ENCODE results near the gene SKP1. TPM values are rescaled to one million over a fixed set of nuclear protein-coding genes. Genes with fewer than 3 reads are reported as not detected.

The SKP1 gene
- total RNA-seq, 2 donors from 2014 or later = 357 to 427 TPM

DNA sequence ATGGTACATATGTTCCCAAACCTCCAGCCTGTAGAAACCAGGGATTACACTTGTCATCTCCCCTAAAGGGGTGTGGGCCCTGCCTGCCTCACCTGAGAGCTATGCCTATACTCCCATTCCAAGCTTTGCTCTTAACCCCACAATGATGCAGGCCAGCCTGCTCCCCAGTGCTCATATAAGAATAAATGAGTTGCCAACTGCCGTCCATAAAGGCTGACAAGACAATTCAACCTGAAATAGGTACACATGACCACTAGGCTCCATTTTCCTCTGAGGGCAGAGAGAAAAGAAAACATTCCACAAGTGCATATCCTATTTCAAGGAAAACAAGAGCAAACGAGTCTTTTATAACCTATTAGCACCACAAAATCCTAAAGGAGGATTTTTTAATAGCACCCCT, 28.4 kb downstream of the SKP1 start:
- H3K36me3 ChIP-seq (ENCODE audit: control insufficient read depth, insufficient read depth, low read length) = peaks cover 87% of the 10 kb centered on the region
- Mint-ChIP-seq H3K4me3 (no peak overlapping the region), H3K4me1 (peaks cover 9% of the 10 kb centered on the region), H3K27ac (peak overlapping the region; percentile 24), H3K27me3 (ENCODE audit: insufficient read depth) (no peaks in the 10 kb centered on the region), H3K36me3 (ENCODE audit: low read depth) (peaks cover 77% of the 10 kb centered on the region), H3K9me3 (no peaks in the 10 kb centered on the region)
- peaks cover 3% of the 10 kb centered on the region for H3K4me1 ChIP-seq (ENCODE audit: control insufficient read depth, insufficient read depth, low read length)
- no peak for DNase-seq
- no peak overlapping the region for H3K27ac ChIP-seq (ENCODE audit: low read depth, low read length)
- TF ChIP-seq, protein P1, sequence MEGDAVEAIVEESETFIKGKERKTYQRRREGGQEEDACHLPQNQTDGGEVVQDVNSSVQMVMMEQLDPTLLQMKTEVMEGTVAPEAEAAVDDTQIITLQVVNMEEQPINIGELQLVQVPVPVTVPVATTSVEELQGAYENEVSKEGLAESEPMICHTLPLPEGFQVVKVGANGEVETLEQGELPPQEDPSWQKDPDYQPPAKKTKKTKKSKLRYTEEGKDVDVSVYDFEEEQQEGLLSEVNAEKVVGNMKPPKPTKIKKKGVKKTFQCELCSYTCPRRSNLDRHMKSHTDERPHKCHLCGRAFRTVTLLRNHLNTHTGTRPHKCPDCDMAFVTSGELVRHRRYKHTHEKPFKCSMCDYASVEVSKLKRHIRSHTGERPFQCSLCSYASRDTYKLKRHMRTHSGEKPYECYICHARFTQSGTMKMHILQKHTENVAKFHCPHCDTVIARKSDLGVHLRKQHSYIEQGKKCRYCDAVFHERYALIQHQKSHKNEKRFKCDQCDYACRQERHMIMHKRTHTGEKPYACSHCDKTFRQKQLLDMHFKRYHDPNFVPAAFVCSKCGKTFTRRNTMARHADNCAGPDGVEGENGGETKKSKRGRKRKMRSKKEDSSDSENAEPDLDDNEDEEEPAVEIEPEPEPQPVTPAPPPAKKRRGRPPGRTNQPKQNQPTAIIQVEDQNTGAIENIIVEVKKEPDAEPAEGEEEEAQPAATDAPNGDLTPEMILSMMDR (conservative IDR thresholded peaks at IDR 0.05) = peak; percentile 27
- H3K27me3 ChIP-seq (ENCODE audit: control insufficient read depth, insufficient read depth, low read length, poor library complexity, severe bottlenecking) = no peaks in the 10 kb centered on the region
- H3K4me3 ChIP-seq (ENCODE audit: low read length) = no peak overlapping the region
- WGBS, 2 experiments (ENCODE audit: insufficient coverage in 1 of 2, insufficient read length in 1 of 2) = 85 to 100% methylated on average over 1 to 2 of the region's 2 CpGs
- H3K9me3 ChIP-seq (ENCODE audit: control insufficient read depth, low read length) = no peaks in the 10 kb centered on the region
- H3K9ac ChIP-seq (ENCODE audit: extremely low read depth, low read length, poor library complexity, severe bottlenecking) = no peak overlapping the region

DNA sequence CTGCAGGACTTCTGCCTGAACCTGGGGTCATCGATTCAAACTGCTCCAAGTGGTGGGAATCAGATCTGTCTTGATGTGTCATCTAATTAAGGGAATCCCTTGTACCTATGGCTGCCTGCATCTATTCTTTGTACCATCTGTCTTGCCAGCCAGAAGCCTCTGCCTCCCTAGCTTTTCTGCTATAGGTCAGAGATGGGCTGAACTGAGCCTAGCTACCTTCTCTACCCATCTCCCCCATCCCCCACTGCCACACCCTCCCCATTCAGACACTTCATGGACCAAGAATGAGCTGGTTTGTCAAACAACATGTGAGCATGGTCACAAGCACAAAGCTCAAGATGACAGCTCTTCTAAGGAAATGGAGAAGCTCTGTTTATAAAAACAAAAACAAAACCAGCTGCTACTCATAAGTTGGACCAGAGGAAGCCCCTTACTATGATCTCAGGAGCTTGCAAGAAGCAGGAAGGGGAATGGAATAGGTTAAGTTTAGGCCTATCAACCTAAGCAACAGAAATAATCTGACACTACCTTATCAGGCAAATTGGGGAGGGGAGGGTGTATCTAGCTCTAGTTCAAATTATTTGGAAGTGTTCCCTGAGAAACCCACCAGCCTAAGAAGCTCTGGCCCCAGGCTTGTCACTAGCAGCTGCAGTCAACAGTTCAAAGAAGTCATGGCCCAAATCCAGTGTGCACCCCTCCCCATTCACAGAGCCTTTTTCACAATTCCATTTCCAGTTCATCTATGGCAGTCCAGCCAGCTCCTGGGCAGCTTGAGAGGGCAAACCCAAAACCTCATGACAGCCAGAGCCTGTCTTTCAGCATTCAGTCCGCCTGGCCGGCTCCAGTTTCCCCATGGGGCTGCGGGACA, 29.9 kb downstream of the SKP1 start:
- no peak for DNase-seq
- Mint-ChIP-seq H3K4me3 (no peak overlapping the region), H3K27ac (peak overlapping the region; percentile 57), H3K27me3 (ENCODE audit: insufficient read depth) (no peaks in the 10 kb centered on the region), H3K4me1 (peaks cover 9% of the 10 kb centered on the region), H3K36me3 (ENCODE audit: low read depth) (peaks cover 76% of the 10 kb centered on the region), H3K9me3 (no peaks in the 10 kb centered on the region)
- no peak overlapping the region for H3K27ac ChIP-seq (ENCODE audit: low read depth, low read length)
- peaks cover 85% of the 10 kb centered on the region for H3K36me3 ChIP-seq (ENCODE audit: control insufficient read depth, insufficient read depth, low read length)
- H3K9me3 ChIP-seq (ENCODE audit: control insufficient read depth, low read length) = no peaks in the 10 kb centered on the region
- no peaks in the 10 kb centered on the region for H3K27me3 ChIP-seq (ENCODE audit: control insufficient read depth, insufficient read depth, low read length, poor library complexity, severe bottlenecking)
- TF ChIP-seq, protein P1 (conservative IDR thresholded peaks at IDR 0.05) = no peak
- 95% methylated on average over 4 of the region's 4 CpGs for WGBS, 2 experiments (ENCODE audit: insufficient coverage in 1 of 2, insufficient read length in 1 of 2)
- H3K4me1 ChIP-seq (ENCODE audit: control insufficient read depth, insufficient read depth, low read length) = peaks cover 3% of the 10 kb centered on the region
- no peak overlapping the region for H3K9ac ChIP-seq (ENCODE audit: extremely low read depth, low read length, poor library complexity, severe bottlenecking)
- no peak overlapping the region for H3K4me3 ChIP-seq (ENCODE audit: low read length)

DNA sequence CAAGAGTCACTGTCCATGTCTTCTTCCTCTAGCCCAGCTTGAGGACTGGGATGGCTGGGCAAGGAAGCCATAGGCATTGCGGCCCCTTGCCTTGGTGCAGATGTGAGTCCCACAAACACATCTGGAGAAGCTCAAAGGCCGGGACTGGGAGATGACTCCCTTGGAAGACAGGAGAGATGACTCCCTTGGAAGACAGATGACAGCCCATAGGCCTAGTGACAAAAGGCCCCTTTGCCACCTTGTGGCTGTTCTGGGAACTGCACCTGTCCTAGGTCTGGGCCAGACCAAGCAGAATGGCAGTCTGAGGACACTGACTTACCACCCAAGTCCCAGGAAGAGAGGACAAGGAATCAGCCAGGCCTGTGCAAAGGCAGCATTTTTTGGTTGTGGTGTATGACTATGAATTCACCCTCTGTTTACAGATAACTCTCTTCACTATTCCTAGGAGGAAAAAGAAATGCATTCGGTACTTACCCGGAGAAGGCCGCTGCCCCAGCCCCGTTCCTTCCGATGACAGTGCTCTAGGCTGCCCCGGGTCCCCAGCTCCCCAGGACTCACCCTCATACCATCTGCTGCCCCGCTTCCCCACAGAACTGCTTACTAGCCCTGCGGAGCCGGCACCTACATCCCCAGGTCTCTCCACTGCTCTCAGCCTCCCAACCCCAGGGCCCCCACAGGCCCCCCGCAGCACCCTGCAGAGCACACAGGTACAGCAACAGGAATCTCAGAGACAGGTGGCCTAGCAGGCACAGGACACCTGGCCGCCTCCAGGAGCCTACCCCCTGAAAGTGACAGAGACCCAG, 30.8 kb downstream of the SKP1 start:
- no peaks in the 10 kb centered on the region for H3K27me3 ChIP-seq (ENCODE audit: control insufficient read depth, insufficient read depth, low read length, poor library complexity, severe bottlenecking)
- 71 to 93% methylated on average over 3 to 13 of the region's 13 CpGs for WGBS, 2 experiments (ENCODE audit: insufficient coverage in 1 of 2, insufficient read length in 1 of 2)
- H3K9ac ChIP-seq (ENCODE audit: extremely low read depth, low read length, poor library complexity, severe bottlenecking) = no peak overlapping the region
- TF ChIP-seq, protein P1 (conservative IDR thresholded peaks at IDR 0.05) = peak; percentile 94
- no peaks in the 10 kb centered on the region for H3K9me3 ChIP-seq (ENCODE audit: control insufficient read depth, low read length)
- Mint-ChIP-seq H3K9me3 (no peaks in the 10 kb centered on the region), H3K36me3 (ENCODE audit: low read depth) (peaks cover 74% of the 10 kb centered on the region), H3K27ac (peak overlapping the region; percentile 27), H3K4me3 (no peak overlapping the region), H3K4me1 (peaks cover 6% of the 10 kb centered on the region), H3K27me3 (ENCODE audit: insufficient read depth) (no peaks in the 10 kb centered on the region)
- H3K27ac ChIP-seq (ENCODE audit: low read depth, low read length) = no peak overlapping the region
- H3K36me3 ChIP-seq (ENCODE audit: control insufficient read depth, insufficient read depth, low read length) = peaks cover 87% of the 10 kb centered on the region
- peak; percentile 97 for DNase-seq
- no peak overlapping the region for H3K4me3 ChIP-seq (ENCODE audit: low read length)
- H3K4me1 ChIP-seq (ENCODE audit: control insufficient read depth, insufficient read depth, low read length) = peaks cover 3% of the 10 kb centered on the region
